HG02938 (cell line): ENCODE results near the gene EGFL8.
A peak's percentile ranks its signal among the peaks of the same experiment; 100 is the strongest.

Experiments used
- ATAC-seq: cut with Tn5 transposase; IDR thresholded peaks from one replicate; pipeline ENCODE4 v1.9.1; 2021; ENCODE audit warnings: mild to moderate bottlenecking, moderate library complexity; ENCODE audit not compliant: unreplicated experiment

EGFL8 gene

GRCh38 chr6:32167154-32167760 is 2.9 kb downstream of the EGFL8 start:
- no peak for ATAC-seq

GRCh38 chr6:32167761-32168262 is 3.4 kb downstream of the EGFL8 start:
- ATAC-seq: no peak

- ATAC-seq: no peak
Measured at GRCh38 chr6:32168350-32168749, 4.0 kb downstream of the EGFL8 start.

GRCh38 chr6:32168807-32169591 is 4.6 kb downstream of the EGFL8 start:
- no peak for ATAC-seq

GRCh38 chr6:32170294-32170693 is 5.9 kb downstream of the EGFL8 start:
- ATAC-seq: no peak

GRCh38 chr6:32171234-32171633 is 6.8 kb downstream of the EGFL8 start:
- ATAC-seq: no peak

GRCh38 chr6:32173051-32173727 is 8.8 kb downstream of the EGFL8 start:
- no peak for ATAC-seq

- no peak for ATAC-seq
Measured at GRCh38 chr6:32174416-32174815, 10.0 kb downstream of the EGFL8 start.

- ATAC-seq: no peak
Measured at GRCh38 chr6:32175322-32175710, 10.9 kb downstream of the EGFL8 start.

- ATAC-seq: no peak
Measured at GRCh38 chr6:32175711-32176475, 11.5 kb downstream of the EGFL8 start, which contains the start of gene AGPAT1. AGPAT1 (minus strand) TSS chr6:32176084; CDS start chr6:32171496, 4,588 bp downstream.

GRCh38 chr6:32176476-32177182 is 12.2 kb downstream of the EGFL8 start:
- ATAC-seq: no peak

GRCh38 chr6:32177183-32177787 is 12.9 kb downstream of the EGFL8 start:
- no peak for ATAC-seq

GRCh38 chr6:32177788-32178546 is 13.6 kb downstream of the EGFL8 start, which contains the start of gene RNF5:
RNF5 (plus strand) TSS chr6:32178405; CDS start chr6:32178512, 107 bp downstream.
- ATAC-seq: peak; percentile 75

GRCh38 chr6:32178547-32179440 is 14.4 kb downstream of the EGFL8 start:
- ATAC-seq: no peak

- ATAC-seq: no peak
Measured at GRCh38 chr6:32179766-32180405, 15.5 kb downstream of the EGFL8 start.

- no peak for ATAC-seq
Measured at GRCh38 chr6:32181148-32181702, 16.8 kb downstream of the EGFL8 start.

GRCh38 chr6:32181915-32182529 is 17.6 kb downstream of the EGFL8 start:
- no peak for ATAC-seq
